Muscle of arm (tissue), 12 donors: ENCODE measurements around the gene ECPAS. TPM values are rescaled to one million over a fixed set of nuclear protein-coding genes. Genes with fewer than 3 reads are reported as not detected.
A peak's percentile ranks its signal among the peaks of the same experiment; 100 is the strongest.
"Not testable (repeated sequence)": the region's sequence is repeated elsewhere in the genome, so short reads cannot be mapped to it uniquely, and the experiment has no call there.

Experiments
- DNase-seq: peaks from one replicate; pipeline ENCODE4 v3.0.0-alpha.2; 2013
- polyA plus RNA-seq, 12 donors: library from polyadenylated mRNA; unstranded; fragments of 120-200 nt; gene quantifications; one replicate each; pipeline ENCODE4 v1.2.1, GENCODE V29; 2013; ENCODE audit not compliant: insufficient read length in 12 of 12

ECPAS gene
- polyA plus RNA-seq, 12 donors = 76.4 to 192 (median 142) TPM; not detected in 1

- DNase-seq = no peak
Observed at GRCh38 chr9:111423389-111423788, 60.8 kb downstream of the ECPAS start.

- no peak for DNase-seq
Observed at GRCh38 chr9:111414406-111414805, 69.8 kb downstream of the ECPAS start.

- no peak for DNase-seq
Observed at GRCh38 chr9:111413996-111414395, 70.2 kb downstream of the ECPAS start.

- DNase-seq = peak; percentile 3
Observed at GRCh38 chr9:111412280-111412679, 71.9 kb downstream of the ECPAS start.

- no peak for DNase-seq
Observed at GRCh38 chr9:111411266-111411665, 72.9 kb downstream of the ECPAS start.

- no peak for DNase-seq
Observed at GRCh38 chr9:111407813-111408212, 76.4 kb downstream of the ECPAS start.

GRCh38 chr9:111405701-111406100 is 78.5 kb downstream of the ECPAS start:
- DNase-seq = no peak

GRCh38 chr9:111401486-111401885 is 82.7 kb downstream of the ECPAS start:
- DNase-seq = not testable (repeated sequence)

GRCh38 chr9:111400564-111400898 is 83.7 kb downstream of the ECPAS start:
- DNase-seq = no peak

GRCh38 chr9:111399772-111400563 is 84.2 kb downstream of the ECPAS start:
- DNase-seq = no peak

- DNase-seq = no peak
Observed at GRCh38 chr9:111399211-111399739, 84.9 kb downstream of the ECPAS start.

GRCh38 chr9:111393971-111394370 is 90.2 kb downstream of the ECPAS start:
- DNase-seq = no peak

- DNase-seq = no peak
Observed at GRCh38 chr9:111389406-111389805, 94.8 kb downstream of the ECPAS start.

- DNase-seq = no peak
Observed at GRCh38 chr9:111386386-111386785, 97.8 kb downstream of the ECPAS start.

GRCh38 chr9:111381006-111381405 is 103.2 kb downstream of the ECPAS start:
- DNase-seq = no peak

- DNase-seq = no peak
Observed at GRCh38 chr9:111375817-111376564, 108.2 kb downstream of the ECPAS start.

- no peak for DNase-seq
Observed at GRCh38 chr9:111375062-111375461, 109.1 kb downstream of the ECPAS start.

GRCh38 chr9:111372297-111372696 is 111.9 kb downstream of the ECPAS start:
- no peak for DNase-seq

GRCh38 chr9:111366978-111367377 is 117.2 kb downstream of the ECPAS start:
- no peak for DNase-seq

GRCh38 chr9:111362526-111362925 is 121.7 kb downstream of the ECPAS start:
- no peak for DNase-seq

GRCh38 chr9:111360881-111361280 is 123.3 kb downstream of the ECPAS start:
- no peak for DNase-seq

- DNase-seq = peak; percentile 26
Observed at GRCh38 chr9:111356481-111357244, 127.5 kb downstream of the ECPAS start.
